ENCODE results near the gene ASPDH. TPM values are rescaled to one million over a fixed set of nuclear protein-coding genes. Genes with fewer than 3 reads are reported as not detected.

The ASPDH gene
- total RNA-seq, 1 experiment from 2014 or later = not detected

- DNase-seq (ENCODE audit: low read depth) = peak; percentile 31
These were observed 34.6 kb downstream of the ASPDH start for GRCh38 chr19:50478901-50479715.

- no peak for DNase-seq (ENCODE audit: low read depth)
These were observed 35.8 kb downstream of the ASPDH start for GRCh38 chr19:50477751-50478515.

- DNase-seq (ENCODE audit: low read depth) = no peak
These were observed 36.8 kb downstream of the ASPDH start for GRCh38 chr19:50476907-50477238.

GRCh38 chr19:50476224-50476906, 37.3 kb downstream of the ASPDH start, which contains the start of the genes EMC10 and GARIN5A:
TSS of gene EMC10 (plus strand) at chr19:50476507. CDS start at chr19:50476545, 38 bp downstream.
TSS of gene GARIN5A (minus strand) at chr19:50476848. CDS start at chr19:50476388, 460 bp downstream.
- DNase-seq (ENCODE audit: low read depth) = peak; percentile 68

- no peak for DNase-seq (ENCODE audit: low read depth)
These were observed 37.9 kb downstream of the ASPDH start for GRCh38 chr19:50475736-50476223.

- no peak for DNase-seq (ENCODE audit: low read depth)
These were observed 38.6 kb downstream of the ASPDH start for GRCh38 chr19:50475101-50475568.

GRCh38 chr19:50473336-50473735, 40.4 kb downstream of the ASPDH start:
- peak; percentile 52 for DNase-seq (ENCODE audit: low read depth)

- DNase-seq (ENCODE audit: low read depth) = no peak
These were observed 44.9 kb downstream of the ASPDH start for GRCh38 chr19:50468818-50469217.

GRCh38 chr19:50467566-50467965, 46.1 kb downstream of the ASPDH start:
- no peak for DNase-seq (ENCODE audit: low read depth)

GRCh38 chr19:50466706-50467039, 47.0 kb downstream of the ASPDH start:
- no peak for DNase-seq (ENCODE audit: low read depth)

GRCh38 chr19:50465986-50466705, 47.6 kb downstream of the ASPDH start:
- no peak for DNase-seq (ENCODE audit: low read depth)

GRCh38 chr19:50465000-50465399, 48.7 kb downstream of the ASPDH start:
- no peak for DNase-seq (ENCODE audit: low read depth)

- no peak for DNase-seq (ENCODE audit: low read depth)
These were observed 49.4 kb downstream of the ASPDH start for GRCh38 chr19:50464348-50464747.

- DNase-seq (ENCODE audit: low read depth) = no peak
These were observed 50.7 kb downstream of the ASPDH start for GRCh38 chr19:50462970-50463369.

Other genes with a start within 250 kb of the ASPDH start
- not detected in 2 replicates for gene KCNC3, start 184.5 kb downstream of the ASPDH start, total RNA-seq (2014; rRNA removed; shearing (Covaris generic))
- 0.12 and 0.15 TPM in 2 replicates for gene NAPSA, start 148.3 kb downstream of the ASPDH start, total RNA-seq (2014; rRNA removed; shearing (Covaris generic))
- 74.0 and 116 TPM in 2 replicates for gene NR1H2, start 137.5 kb downstream of the ASPDH start, total RNA-seq (2014; rRNA removed; shearing (Covaris generic))
- gene POLD1, start 129.6 kb downstream of the ASPDH start, total RNA-seq (2014; rRNA removed; shearing (Covaris generic)) = 22.9 and 50.7 TPM in 2 replicates
- gene SPIB, start 95.0 kb downstream of the ASPDH start, total RNA-seq (2014; rRNA removed; shearing (Covaris generic)) = not detected in 2 replicates
- gene MYBPC2, start 81.0 kb downstream of the ASPDH start, total RNA-seq (2014; rRNA removed; shearing (Covaris generic)) = not detected in 2 replicates
- 29.2 and 68.1 TPM in 2 replicates for gene EMC10, start 37.4 kb downstream of the ASPDH start, total RNA-seq (2014; rRNA removed; shearing (Covaris generic))
- 0.20 and 1.1 TPM in 2 replicates for gene GARIN5A, start 37.1 kb downstream of the ASPDH start, total RNA-seq (2014; rRNA removed; shearing (Covaris generic))
- gene JOSD2, start 2.7 kb downstream of the ASPDH start, total RNA-seq (2014; rRNA removed; shearing (Covaris generic)) = 9.4 and 33.7 TPM in 2 replicates
- gene LRRC4B, start 54.5 kb upstream of the ASPDH start, total RNA-seq (2014; rRNA removed; shearing (Covaris generic)) = not detected in 2 replicates
- gene SYT3, start 126.0 kb upstream of the ASPDH start, total RNA-seq (2014; rRNA removed; shearing (Covaris generic)) = not detected in 2 replicates
- gene C19orf81, start 135.5 kb upstream of the ASPDH start, total RNA-seq (2014; rRNA removed; shearing (Covaris generic)) = 1.0 and 4.9 TPM in 2 replicates
- 0.15 TPM in 2 replicates for gene SHANK1, start 205.9 kb upstream of the ASPDH start, total RNA-seq (2014; rRNA removed; shearing (Covaris generic))
- gene CLEC11A, start 209.5 kb upstream of the ASPDH start, total RNA-seq (2014; rRNA removed; shearing (Covaris generic)) = 6.1 and 10.0 TPM in 2 replicates

All from M059J (cell line).